Mesenteric fat pad (tissue), 1 donor: ENCODE data around the gene ZNF726. TPM values are rescaled to one million over a fixed set of nuclear protein-coding genes. Genes with fewer than 3 reads are reported as not detected.
"Not testable (repeated sequence)": the region's sequence is repeated elsewhere in the genome, so short reads cannot be mapped to it uniquely, and the experiment has no call there.

Source experiments
- DNase-seq: peaks from one replicate; pipeline ENCODE4 v3.0.0-alpha.2; 2020; ENCODE audit warnings: low spot score
- total RNA-seq: library from RNA; stranded (reverse); fragmentation: NEBNext Ultra II Directional; extraction: Animal tissue kit (Norgen Biotek cat#: 25700); gene quantifications from one replicate; pipeline ENCODE4 v1.2.1, GENCODE V29; 2021
- donor health status: DM: yes; HTN: yes; CAD: no.

Gene ZNF726
- total RNA-seq, 1 donor from 2014 or later: 0.74 TPM

DNA sequence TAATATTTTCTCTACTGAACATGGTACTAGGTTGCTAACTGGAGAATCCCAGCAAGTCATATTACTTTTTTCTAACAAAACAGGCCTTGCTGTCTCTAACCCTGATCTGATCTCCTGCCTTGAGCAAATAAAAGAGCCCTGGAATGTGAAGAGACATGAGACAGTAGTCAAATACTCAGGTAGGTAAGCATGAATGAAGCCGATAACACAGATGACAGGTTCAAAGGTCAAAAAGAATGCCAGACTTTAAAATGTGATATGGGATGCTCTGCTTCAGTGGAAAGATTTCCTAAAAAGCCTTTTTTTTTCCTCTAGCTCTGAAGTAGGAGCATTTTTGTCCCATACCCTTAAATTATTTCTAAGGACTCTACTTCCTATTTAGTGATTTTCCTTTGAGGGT, 28.7 kb downstream of the ZNF726 start:
- no peak for DNase-seq

- no peak for DNase-seq
Measured at GRCh38 chr19:23946569-23946968, 31.9 kb downstream of the ZNF726 start.

DNA sequence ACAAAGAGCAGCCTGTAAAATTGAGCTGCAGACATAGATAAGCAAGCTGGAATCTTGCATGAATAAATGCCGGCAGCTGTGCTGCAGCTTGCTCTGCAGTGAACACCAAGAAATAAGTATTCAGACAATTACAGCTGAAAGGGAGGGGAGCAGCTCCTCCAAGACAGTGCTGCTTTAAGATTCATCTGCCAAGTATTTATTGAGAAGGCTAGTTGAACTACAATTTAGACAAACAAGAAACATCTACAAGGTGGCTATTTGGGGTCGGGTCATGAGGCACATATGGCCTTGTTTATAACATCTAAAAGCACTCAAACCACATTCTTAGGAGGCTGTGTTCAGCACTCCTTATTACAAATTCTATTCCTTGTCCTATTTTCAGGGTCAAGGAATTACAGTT, 34.9 kb downstream of the ZNF726 start:
- DNase-seq: no peak

DNA sequence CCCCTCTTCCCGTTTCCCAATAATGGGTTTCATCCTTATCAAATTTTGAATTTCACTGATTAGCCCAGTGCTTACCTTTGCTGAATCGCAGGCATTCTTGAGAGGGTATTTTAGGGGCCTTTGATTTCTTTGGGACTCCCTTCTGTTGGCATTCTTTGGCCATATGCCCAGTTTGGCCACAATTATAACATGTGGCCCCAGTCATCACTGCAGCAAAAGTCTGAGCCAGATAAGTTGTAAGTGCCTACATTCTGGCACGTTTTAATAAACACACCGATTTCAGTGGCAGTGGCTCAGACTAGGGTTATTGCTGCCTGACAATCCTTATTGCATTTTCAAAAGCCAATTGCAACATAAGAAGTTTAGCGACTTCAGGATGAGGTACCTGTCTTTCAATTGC, 41.4 kb downstream of the ZNF726 start:
- DNase-seq: no peak

- DNase-seq: no peak
Measured at GRCh38 chr19:23957660-23958281, 43.1 kb downstream of the ZNF726 start.

DNA sequence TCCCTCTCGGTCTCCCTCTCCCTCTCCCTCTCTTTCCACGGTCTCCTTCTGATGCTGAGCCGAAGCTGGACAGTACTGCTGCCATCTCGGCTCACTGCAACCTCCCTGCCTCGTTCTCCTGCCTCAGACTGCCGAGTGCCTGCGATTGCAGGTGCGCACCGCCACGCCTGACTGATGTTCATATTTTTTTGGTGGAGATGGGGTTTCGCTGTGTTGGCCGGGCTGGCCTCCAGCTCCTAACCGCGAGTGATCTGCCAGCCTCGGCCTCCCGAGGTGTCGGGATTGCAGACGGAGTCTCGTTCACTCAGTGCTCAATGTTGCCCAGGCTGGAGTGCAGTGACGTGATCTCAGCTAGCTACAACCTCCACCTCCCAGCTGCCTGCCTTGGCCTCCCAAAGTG, 48.7 kb downstream of the ZNF726 start:
- DNase-seq: not testable (repeated sequence)

DNA sequence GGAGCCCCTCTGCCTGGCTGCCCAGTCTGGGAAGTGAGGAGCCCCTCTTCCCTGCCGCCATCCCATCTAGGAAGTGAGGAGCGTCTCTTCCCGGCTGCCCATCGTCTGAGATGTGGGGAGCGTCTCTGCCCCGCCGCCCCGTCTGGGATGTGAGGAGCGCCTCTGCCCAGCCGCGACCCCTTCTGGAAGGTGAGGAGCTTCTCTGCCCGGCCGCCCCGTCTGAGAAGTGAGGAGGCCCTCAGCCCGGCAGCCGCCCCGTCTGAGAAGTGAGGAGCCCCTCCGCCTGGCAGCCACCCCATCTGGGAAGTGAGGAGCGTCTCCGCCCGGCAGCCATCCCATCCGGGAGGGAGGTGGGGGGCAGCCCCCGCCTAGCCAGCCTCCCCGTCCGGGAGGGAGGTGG, 49.2 kb downstream of the ZNF726 start:
- not testable (repeated sequence) for DNase-seq

GRCh38 chr19:23964334-23964733, 49.6 kb downstream of the ZNF726 start:
- not testable (repeated sequence) for DNase-seq

GRCh38 chr19:23969630-23970029, 54.9 kb downstream of the ZNF726 start:
- DNase-seq: no peak

- DNase-seq: no peak
Measured at GRCh38 chr19:23971598-23971997, 56.9 kb downstream of the ZNF726 start.

- DNase-seq: no peak
Measured at GRCh38 chr19:23972161-23972560, 57.5 kb downstream of the ZNF726 start.

- no peak for DNase-seq
Measured at GRCh38 chr19:23974941-23975340, 60.3 kb downstream of the ZNF726 start.

- not testable (repeated sequence) for DNase-seq
Measured at GRCh38 chr19:23976631-23977030, 61.9 kb downstream of the ZNF726 start.

DNA sequence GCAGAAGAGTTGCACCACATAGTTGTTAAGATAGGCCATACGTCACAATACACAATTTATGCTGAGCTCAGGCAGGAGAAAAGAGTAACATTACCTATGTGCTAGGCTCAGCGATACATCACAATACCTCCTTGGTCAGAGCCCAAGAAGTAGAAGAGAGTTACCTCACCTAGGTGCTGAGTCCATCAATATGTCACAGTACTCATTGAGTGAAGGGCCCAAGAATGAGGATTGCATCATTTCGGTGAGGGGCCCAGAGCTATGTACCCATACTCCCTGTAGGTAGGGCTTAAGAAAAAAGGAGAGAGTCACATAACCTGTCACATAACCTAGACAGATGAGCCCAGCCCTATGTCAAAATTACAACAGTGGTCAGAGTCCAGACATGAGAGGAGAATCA, 62.6 kb downstream of the ZNF726 start:
- DNase-seq: not testable (repeated sequence)

- no peak for DNase-seq
Measured at GRCh38 chr19:23978068-23978467, 63.4 kb downstream of the ZNF726 start.

DNA sequence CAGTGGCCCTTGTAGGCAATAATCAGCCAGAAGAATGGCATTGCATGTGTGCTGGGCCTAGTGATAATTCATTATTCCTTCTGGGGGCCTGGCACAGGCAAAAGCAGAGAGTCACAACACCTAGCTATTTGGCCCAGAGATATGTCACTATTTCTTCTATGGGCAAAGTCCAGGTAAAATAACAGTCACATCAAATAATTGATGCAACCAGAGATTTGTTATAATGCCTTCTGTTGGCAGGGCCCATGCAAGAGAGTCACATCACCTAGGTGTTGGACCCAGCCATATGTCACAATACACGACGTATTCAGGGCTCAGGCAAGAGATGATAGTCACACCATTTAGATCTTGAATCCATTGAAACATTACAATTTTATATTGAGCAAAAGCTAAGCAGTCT, 66.1 kb downstream of the ZNF726 start:
- no peak for DNase-seq

- DNase-seq: no peak
Measured at GRCh38 chr19:23981863-23982262, 67.2 kb downstream of the ZNF726 start.

GRCh38 chr19:23983406-23983805, 68.7 kb downstream of the ZNF726 start:
- no peak for DNase-seq

Other genes with a start within 250 kb of the ZNF726 start
- 5.8 TPM for gene ZNF675, start 227.7 kb upstream of the ZNF726 start, total RNA-seq
- gene ZNF681, start 156.0 kb upstream of the ZNF726 start, total RNA-seq: 0.96 TPM
- gene ZNF254, start 172.3 kb downstream of the ZNF726 start, total RNA-seq: 10.2 TPM